Endodermal cell (in vitro differentiated cells): ENCODE data around the gene EYS. TPM values are rescaled to one million over a fixed set of nuclear protein-coding genes. Genes with fewer than 3 reads are reported as not detected.

Experiments used
- DNase-seq: peaks from one replicate; pipeline ENCODE4 v3.0.0-alpha.2; 2017
- H3K27ac ChIP-seq: 2 replicates; pipeline ENCODE4 v1.5.1; 2013; ENCODE audit warnings: mild to moderate bottlenecking, low read depth, low read length, moderate library complexity
- H3K27me3 ChIP-seq: 2 replicates; pipeline ENCODE4 v1.6.1; 2013; ENCODE audit warnings: mild to moderate bottlenecking, low read length, moderate library complexity; ENCODE audit not compliant: insufficient read depth, control insufficient read depth, poor library complexity, severe bottlenecking
- H3K36me3 ChIP-seq: 2 replicates; pipeline ENCODE4 v1.7.0; 2013; ENCODE audit warnings: mild to moderate bottlenecking, low read length, moderate library complexity; ENCODE audit not compliant: control insufficient read depth, insufficient read depth
- H3K4me1 ChIP-seq: one replicate; pipeline ENCODE4 v1.7.0; 2013; ENCODE audit warnings: low read length; ENCODE audit not compliant: control insufficient read depth, insufficient read depth
- H3K4me3 ChIP-seq: 2 replicates; pipeline ENCODE4 v1.5.1; 2013; ENCODE audit warnings: mild to moderate bottlenecking, low read length, moderate library complexity
- H3K9ac ChIP-seq: 2 replicates; pipeline ENCODE4 v1.6.1; 2013; ENCODE audit warnings: mild to moderate bottlenecking, low read length, moderate library complexity; ENCODE audit not compliant: poor library complexity, severe bottlenecking; ENCODE audit errors: extremely low read depth
- H3K9me3 ChIP-seq: 2 replicates; pipeline ENCODE4 v1.6.1; 2013; ENCODE audit warnings: mild to moderate bottlenecking, low read length, moderate library complexity; ENCODE audit not compliant: control insufficient read depth
- H3K27ac Mint-ChIP-seq: 2 replicates; pipeline ENCODE4 v1.8.0; 2020; ENCODE audit warnings: mixed read lengths
- H3K27me3 Mint-ChIP-seq: 2 replicates; pipeline ENCODE4 v1.8.0; 2021; ENCODE audit warnings: mild to moderate bottlenecking, mixed read lengths; ENCODE audit not compliant: insufficient read depth
- H3K36me3 Mint-ChIP-seq: 2 replicates; pipeline ENCODE4 v1.8.0; 2020; ENCODE audit warnings: low read depth, mixed read lengths
- H3K4me1 Mint-ChIP-seq: 2 replicates; pipeline ENCODE4 v1.8.0; 2020; ENCODE audit warnings: mixed read lengths
- H3K4me3 Mint-ChIP-seq: 2 replicates; pipeline ENCODE4 v1.8.0; 2020; ENCODE audit warnings: mild to moderate bottlenecking, moderate library complexity, mixed read lengths
- H3K9me3 Mint-ChIP-seq: 2 replicates; pipeline ENCODE4 v1.8.0; 2020; ENCODE audit warnings: mild to moderate bottlenecking, mixed read lengths
- WGBS, 2 experiments: methylation state at CpG; one replicate each; pipeline versions ENCODE4 v1.1.5 to v1.1.7; 2013; ENCODE audit warnings: missing lambda C conversion rate in 2 of 2, mixed read lengths in 1 of 2; ENCODE audit not compliant: insufficient coverage in 1 of 2, insufficient read length in 1 of 2; 5-methylcytosine and 5-hydroxymethylcytosine counted together
- total RNA-seq, 2 donors: library from RNA; stranded (reverse); fragmentation: NEBNext Ultra II Directional in 1 of 2; extraction: Animal tissue kit (Norgen Biotek cat#: 25700) in 1 of 2; gene quantifications; 2 replicates in 1 of 2; 3 replicates in 1 of 2; pipeline ENCODE4 v1.2.1, GENCODE V29; 2021
- TF ChIP-seq, protein P1 (sequence below): fragments of 200-600 bp; sonication (generic); conservative IDR thresholded peaks from 2 replicates; pipeline ENCODE4 v1.5.0; 2021; ENCODE audit warnings: antibody characterized with exemption, mild to moderate bottlenecking

Gene EYS
- total RNA-seq, 2 donors from 2014 or later = 0.31 to 0.70 TPM

- H3K9ac ChIP-seq = no peak overlapping the region
- no peak overlapping the region for H3K27ac Mint-ChIP-seq
- H3K36me3 Mint-ChIP-seq = no peaks in the 10 kb centered on the region
- no peaks in the 10 kb centered on the region for H3K27me3 Mint-ChIP-seq
- no peaks in the 10 kb centered on the region for H3K4me1 ChIP-seq
- TF ChIP-seq, protein P1, sequence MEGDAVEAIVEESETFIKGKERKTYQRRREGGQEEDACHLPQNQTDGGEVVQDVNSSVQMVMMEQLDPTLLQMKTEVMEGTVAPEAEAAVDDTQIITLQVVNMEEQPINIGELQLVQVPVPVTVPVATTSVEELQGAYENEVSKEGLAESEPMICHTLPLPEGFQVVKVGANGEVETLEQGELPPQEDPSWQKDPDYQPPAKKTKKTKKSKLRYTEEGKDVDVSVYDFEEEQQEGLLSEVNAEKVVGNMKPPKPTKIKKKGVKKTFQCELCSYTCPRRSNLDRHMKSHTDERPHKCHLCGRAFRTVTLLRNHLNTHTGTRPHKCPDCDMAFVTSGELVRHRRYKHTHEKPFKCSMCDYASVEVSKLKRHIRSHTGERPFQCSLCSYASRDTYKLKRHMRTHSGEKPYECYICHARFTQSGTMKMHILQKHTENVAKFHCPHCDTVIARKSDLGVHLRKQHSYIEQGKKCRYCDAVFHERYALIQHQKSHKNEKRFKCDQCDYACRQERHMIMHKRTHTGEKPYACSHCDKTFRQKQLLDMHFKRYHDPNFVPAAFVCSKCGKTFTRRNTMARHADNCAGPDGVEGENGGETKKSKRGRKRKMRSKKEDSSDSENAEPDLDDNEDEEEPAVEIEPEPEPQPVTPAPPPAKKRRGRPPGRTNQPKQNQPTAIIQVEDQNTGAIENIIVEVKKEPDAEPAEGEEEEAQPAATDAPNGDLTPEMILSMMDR = no peak
- H3K27ac ChIP-seq = no peak overlapping the region
- no peak overlapping the region for H3K4me3 ChIP-seq
- peaks cover 4% of the 10 kb centered on the region for H3K4me1 Mint-ChIP-seq
- DNase-seq = no peak
- no peaks in the 10 kb centered on the region for H3K36me3 ChIP-seq
- 80 to 96% methylated on average over 1 of the region's 1 CpG for WGBS, 2 experiments
- H3K4me3 Mint-ChIP-seq = no peak overlapping the region
- H3K27me3 ChIP-seq = no peaks in the 10 kb centered on the region
- no peaks in the 10 kb centered on the region for H3K9me3 ChIP-seq
- no peaks in the 10 kb centered on the region for H3K9me3 Mint-ChIP-seq
These were observed 520.2 kb downstream of the EYS start for GRCh38 chr6:65186826-65187225.

DNA sequence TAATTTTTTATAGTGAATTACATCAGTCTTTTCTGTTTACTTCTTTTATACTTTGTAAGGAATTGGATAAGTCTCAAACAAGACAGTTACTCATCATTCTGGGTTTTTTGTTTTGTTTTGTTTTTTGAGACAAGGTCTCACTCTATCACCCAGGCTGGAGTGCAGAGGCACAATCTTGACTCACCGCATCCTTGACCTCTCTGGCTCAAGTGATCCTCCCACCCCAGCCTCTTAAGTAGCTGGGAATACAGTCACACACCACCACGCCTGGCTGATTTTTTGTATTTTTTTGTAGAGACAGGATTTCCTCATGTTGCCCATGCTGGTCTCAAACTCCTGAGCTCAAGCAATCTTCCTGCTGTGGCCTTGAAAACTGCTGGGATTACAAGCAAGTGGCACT is 524.3 kb downstream of the EYS start:
- Histone ChIP-seq H3K27ac (no peak overlapping the region), H3K9me3 (no peaks in the 10 kb centered on the region), H3K4me3 (no peak overlapping the region), H3K4me1 (no peaks in the 10 kb centered on the region), H3K27me3 (no peaks in the 10 kb centered on the region), H3K36me3 (no peaks in the 10 kb centered on the region), H3K9ac (no peak overlapping the region)
- no peak overlapping the region for H3K27ac Mint-ChIP-seq
- H3K4me3 Mint-ChIP-seq = no peak overlapping the region
- no peaks in the 10 kb centered on the region for H3K36me3 Mint-ChIP-seq
- no peaks in the 10 kb centered on the region for H3K4me1 Mint-ChIP-seq
- no peaks in the 10 kb centered on the region for H3K27me3 Mint-ChIP-seq
- H3K9me3 Mint-ChIP-seq = peaks cover 6% of the 10 kb centered on the region
- WGBS, 2 experiments = 67 to 94% methylated on average over 2 of the region's 2 CpGs
- TF ChIP-seq, protein P1 = no peak
- DNase-seq = no peak

GRCh38 chr6:65170273-65170672 is 536.8 kb downstream of the EYS start:
- 100% methylated on average over 1 of the region's 2 CpGs; no CpG with 5 or more reads in 1 of the 2 experiments for WGBS, 2 experiments
- no peak overlapping the region for H3K27ac ChIP-seq
- H3K36me3 Mint-ChIP-seq = no peaks in the 10 kb centered on the region
- no peaks in the 10 kb centered on the region for H3K4me1 ChIP-seq
- H3K4me3 Mint-ChIP-seq = no peak overlapping the region
- no peaks in the 10 kb centered on the region for H3K9me3 ChIP-seq
- no peaks in the 10 kb centered on the region for H3K27me3 Mint-ChIP-seq
- no peaks in the 10 kb centered on the region for H3K4me1 Mint-ChIP-seq
- TF ChIP-seq, protein P1 = no peak
- no peaks in the 10 kb centered on the region for H3K27me3 ChIP-seq
- no peak overlapping the region for H3K9ac ChIP-seq
- no peak overlapping the region for H3K4me3 ChIP-seq
- DNase-seq = no peak
- H3K36me3 ChIP-seq = no peaks in the 10 kb centered on the region
- H3K27ac Mint-ChIP-seq = no peak overlapping the region
- no peaks in the 10 kb centered on the region for H3K9me3 Mint-ChIP-seq
